ENCODE results near the gene PAX4.

The PAX4 gene

GRCh38 chr7:127595737-127596136, 22.2 kb downstream of the PAX4 start:
- no peak for TF ChIP-seq POLR2AphosphoS5 (IDR thresholded peaks at IDR 0.05; ENCODE audit: low read depth)
- no peak for TF ChIP-seq SPI1 (IDR thresholded peaks at IDR 0.05; ENCODE audit: borderline replicate concordance, low read depth)
- TF ChIP-seq CTCF (IDR thresholded peaks at IDR 0.05; ENCODE audit: insufficient read depth, low read length), result no peak
- TF ChIP-seq REST (IDR thresholded peaks at IDR 0.05; ENCODE audit: insufficient replicate concordance, low read depth), result no peak
- no peak for TF ChIP-seq GABPA (IDR thresholded peaks at IDR 0.05; ENCODE audit: low read depth)
- DNase-seq (ENCODE audit: low read depth in 1 of 2, low spot score in 1 of 2), result no peak
- Histone ChIP-seq H3K27ac (replicated peaks) (no peak overlapping the region), H3K4me3 (replicated peaks; ENCODE audit: insufficient read depth, low read length) (no peak overlapping the region), H3K27me3 (ENCODE audit: insufficient read depth, poor library complexity, severe bottlenecking) (no peaks in the 10 kb centered on the region)

GRCh38 chr7:127594490-127594889, 23.5 kb downstream of the PAX4 start:
- peak; percentile 81 for TF ChIP-seq POLR2AphosphoS5 (IDR thresholded peaks at IDR 0.05; ENCODE audit: low read depth)
- TF ChIP-seq REST (IDR thresholded peaks at IDR 0.05; ENCODE audit: insufficient replicate concordance, low read depth), result no peak
- peak; percentile 98 for TF ChIP-seq SPI1 (IDR thresholded peaks at IDR 0.05; ENCODE audit: borderline replicate concordance, low read depth)
- no peak for TF ChIP-seq CTCF (IDR thresholded peaks at IDR 0.05; ENCODE audit: insufficient read depth, low read length)
- TF ChIP-seq GABPA (IDR thresholded peaks at IDR 0.05; ENCODE audit: low read depth), result no peak
- H3K4me3 ChIP-seq (replicated peaks; ENCODE audit: insufficient read depth, low read length), result no peak overlapping the region
- H3K27me3 ChIP-seq (ENCODE audit: insufficient read depth, poor library complexity, severe bottlenecking), result no peaks in the 10 kb centered on the region
- H3K27ac ChIP-seq (replicated peaks), result no peak overlapping the region
- DNase-seq (ENCODE audit: low read depth in 1 of 2, low spot score in 1 of 2), result peak; percentile 73 to 96

GRCh38 chr7:127592550-127592949, 25.4 kb downstream of the PAX4 start:
- H3K27me3 ChIP-seq (ENCODE audit: insufficient read depth, poor library complexity, severe bottlenecking), result no peaks in the 10 kb centered on the region
- no peak for TF ChIP-seq POLR2AphosphoS5 (IDR thresholded peaks at IDR 0.05; ENCODE audit: low read depth)
- TF ChIP-seq REST (IDR thresholded peaks at IDR 0.05; ENCODE audit: insufficient replicate concordance, low read depth), result no peak
- no peak for TF ChIP-seq GABPA (IDR thresholded peaks at IDR 0.05; ENCODE audit: low read depth)
- no peak for TF ChIP-seq CTCF (IDR thresholded peaks at IDR 0.05; ENCODE audit: insufficient read depth, low read length)
- no peak for TF ChIP-seq SPI1 (IDR thresholded peaks at IDR 0.05; ENCODE audit: borderline replicate concordance, low read depth)
- no peak for DNase-seq (ENCODE audit: low read depth in 1 of 2, low spot score in 1 of 2)
- H3K27ac ChIP-seq (replicated peaks), result no peak overlapping the region
- no peak overlapping the region for H3K4me3 ChIP-seq (replicated peaks; ENCODE audit: insufficient read depth, low read length)
